Measurements from ENCODE around the gene PEX3. TPM values are rescaled to one million over a fixed set of nuclear protein-coding genes. Genes with fewer than 3 reads are reported as not detected.

PEX3 gene
- total and polyA plus RNA-seq, 2 experiments from 2014 or later: 13.8 to 19.4 TPM

DNA sequence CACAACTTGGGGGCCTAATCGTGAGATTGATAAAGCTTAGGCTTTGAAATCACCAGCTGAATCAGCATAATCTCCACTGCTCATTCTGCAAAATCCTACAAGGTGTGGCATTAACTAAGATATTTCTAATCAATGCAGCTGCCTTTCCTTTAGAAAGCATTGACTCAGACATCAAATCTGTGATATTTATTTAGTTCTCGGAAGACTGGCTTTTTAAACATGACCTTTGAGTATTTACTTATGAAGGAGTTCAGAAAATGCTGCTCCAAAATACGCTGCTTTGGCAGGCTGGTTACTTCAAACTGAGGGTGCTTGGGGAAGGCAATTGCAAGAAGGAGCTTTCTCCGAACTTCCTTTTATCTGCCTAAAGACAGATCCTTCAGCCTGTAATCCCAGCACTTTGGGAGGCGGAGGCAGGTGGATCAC lies 84.6 kb downstream of the PEX3 start (continued):
- TF ChIP-seq, protein P1, sequence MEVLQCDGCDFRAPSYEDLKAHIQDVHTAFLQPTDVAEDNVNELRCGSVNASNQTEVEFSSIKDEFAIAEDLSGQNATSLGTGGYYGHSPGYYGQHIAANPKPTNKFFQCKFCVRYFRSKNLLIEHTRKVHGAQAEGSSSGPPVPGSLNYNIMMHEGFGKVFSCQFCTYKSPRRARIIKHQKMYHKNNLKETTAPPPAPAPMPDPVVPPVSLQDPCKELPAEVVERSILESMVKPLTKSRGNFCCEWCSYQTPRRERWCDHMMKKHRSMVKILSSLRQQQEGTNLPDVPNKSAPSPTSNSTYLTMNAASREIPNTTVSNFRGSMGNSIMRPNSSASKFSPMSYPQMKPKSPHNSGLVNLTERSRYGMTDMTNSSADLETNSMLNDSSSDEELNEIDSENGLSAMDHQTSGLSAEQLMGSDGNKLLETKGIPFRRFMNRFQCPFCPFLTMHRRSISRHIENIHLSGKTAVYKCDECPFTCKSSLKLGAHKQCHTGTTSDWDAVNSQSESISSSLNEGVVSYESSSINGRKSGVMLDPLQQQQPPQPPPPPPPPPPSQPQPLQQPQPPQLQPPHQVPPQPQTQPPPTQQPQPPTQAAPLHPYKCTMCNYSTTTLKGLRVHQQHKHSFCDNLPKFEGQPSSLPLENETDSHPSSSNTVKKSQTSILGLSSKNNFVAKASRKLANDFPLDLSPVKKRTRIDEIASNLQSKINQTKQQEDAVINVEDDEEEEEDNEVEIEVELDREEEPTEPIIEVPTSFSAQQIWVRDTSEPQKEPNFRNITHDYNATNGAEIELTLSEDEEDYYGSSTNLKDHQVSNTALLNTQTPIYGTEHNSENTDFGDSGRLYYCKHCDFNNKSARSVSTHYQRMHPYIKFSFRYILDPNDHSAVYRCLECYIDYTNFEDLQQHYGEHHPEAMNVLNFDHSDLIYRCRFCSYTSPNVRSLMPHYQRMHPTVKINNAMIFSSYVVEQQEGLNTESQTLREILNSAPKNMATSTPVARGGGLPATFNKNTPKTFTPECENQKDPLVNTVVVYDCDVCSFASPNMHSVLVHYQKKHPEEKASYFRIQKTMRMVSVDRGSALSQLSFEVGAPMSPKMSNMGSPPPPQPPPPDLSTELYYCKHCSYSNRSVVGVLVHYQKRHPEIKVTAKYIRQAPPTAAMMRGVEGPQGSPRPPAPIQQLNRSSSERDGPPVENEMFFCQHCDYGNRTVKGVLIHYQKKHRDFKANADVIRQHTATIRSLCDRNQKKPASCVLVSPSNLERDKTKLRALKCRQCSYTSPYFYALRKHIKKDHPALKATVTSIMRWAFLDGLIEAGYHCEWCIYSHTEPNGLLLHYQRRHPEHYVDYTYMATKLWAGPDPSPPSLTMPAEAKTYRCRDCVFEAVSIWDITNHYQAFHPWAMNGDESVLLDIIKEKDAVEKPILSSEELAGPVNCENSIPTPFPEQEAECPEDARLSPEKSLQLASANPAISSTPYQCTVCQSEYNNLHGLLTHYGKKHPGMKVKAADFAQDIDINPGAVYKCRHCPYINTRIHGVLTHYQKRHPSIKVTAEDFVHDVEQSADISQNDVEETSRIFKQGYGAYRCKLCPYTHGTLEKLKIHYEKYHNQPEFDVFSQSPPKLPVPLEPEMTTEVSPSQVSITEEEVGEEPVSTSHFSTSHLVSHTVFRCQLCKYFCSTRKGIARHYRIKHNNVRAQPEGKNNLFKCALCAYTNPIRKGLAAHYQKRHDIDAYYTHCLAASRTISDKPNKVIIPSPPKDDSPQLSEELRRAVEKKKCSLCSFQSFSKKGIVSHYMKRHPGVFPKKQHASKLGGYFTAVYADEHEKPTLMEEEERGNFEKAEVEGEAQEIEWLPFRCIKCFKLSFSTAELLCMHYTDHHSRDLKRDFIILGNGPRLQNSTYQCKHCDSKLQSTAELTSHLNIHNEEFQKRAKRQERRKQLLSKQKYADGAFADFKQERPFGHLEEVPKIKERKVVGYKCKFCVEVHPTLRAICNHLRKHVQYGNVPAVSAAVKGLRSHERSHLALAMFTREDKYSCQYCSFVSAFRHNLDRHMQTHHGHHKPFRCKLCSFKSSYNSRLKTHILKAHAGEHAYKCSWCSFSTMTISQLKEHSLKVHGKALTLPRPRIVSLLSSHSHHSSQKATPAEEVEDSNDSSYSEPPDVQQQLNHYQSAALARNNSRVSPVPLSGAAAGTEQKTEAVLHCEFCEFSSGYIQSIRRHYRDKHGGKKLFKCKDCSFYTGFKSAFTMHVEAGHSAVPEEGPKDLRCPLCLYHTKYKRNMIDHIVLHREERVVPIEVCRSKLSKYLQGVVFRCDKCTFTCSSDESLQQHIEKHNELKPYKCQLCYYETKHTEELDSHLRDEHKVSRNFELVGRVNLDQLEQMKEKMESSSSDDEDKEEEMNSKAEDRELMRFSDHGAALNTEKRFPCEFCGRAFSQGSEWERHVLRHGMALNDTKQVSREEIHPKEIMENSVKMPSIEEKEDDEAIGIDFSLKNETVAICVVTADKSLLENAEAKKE (CRISPR knock-in tag; IDR thresholded peaks at IDR 0.05): no peak

DNA sequence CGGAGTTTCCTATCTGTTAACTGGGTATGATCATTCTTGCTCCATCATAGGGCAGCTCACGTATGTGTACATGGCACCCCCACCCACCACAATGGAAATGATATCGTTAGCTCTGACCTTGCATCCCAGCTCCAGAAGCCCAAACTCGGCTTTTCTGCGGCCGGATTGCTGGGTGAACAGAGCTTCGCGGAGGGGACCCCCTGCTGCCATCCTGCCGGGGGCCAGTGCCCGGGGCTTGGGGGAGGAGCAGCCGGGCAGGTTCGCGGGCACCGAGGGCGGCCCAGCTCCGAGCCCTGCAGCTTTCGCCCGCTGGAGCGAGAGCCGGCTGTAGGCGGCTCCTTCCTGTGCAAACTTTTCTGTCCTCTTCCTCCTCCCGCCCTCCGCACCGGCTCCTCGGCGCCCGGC lies 85.9 kb downstream of the PEX3 start:
- peak overlapping the region; percentile 76 for H3K4me3 ChIP-seq
- peak overlapping the region; percentile 68 for H3K4me3 Mint-ChIP-seq
- no peak overlapping the region for H3K27ac ChIP-seq (ENCODE audit: low read depth)
- peak overlapping the region; percentile 89 for H3K4me2 ChIP-seq
- H3K27me3 Mint-ChIP-seq (ENCODE audit: insufficient read depth, low read depth, poor library complexity): peaks cover 36% of the 10 kb centered on the region
- no peaks in the 10 kb centered on the region for H3K9me3 Mint-ChIP-seq
- no peaks in the 10 kb centered on the region for H3K79me2 ChIP-seq (replicated peaks; ENCODE audit: insufficient read depth)
- peak; percentile 57 for ATAC-seq
- peaks cover 67% of the 10 kb centered on the region for H3K27me3 ChIP-seq (ENCODE audit: insufficient read depth)
- H3K9me2 ChIP-seq (ENCODE audit: insufficient read depth): no peaks in the 10 kb centered on the region
- DNase-seq (ENCODE audit: low spot score): peak; percentile 56
- H3K36me3 ChIP-seq (ENCODE audit: insufficient read depth): no peaks in the 10 kb centered on the region
- H3F3A ChIP-seq (replicated peaks; ENCODE audit: low read depth): peaks cover 10% of the 10 kb centered on the region
- H3K4me1 Mint-ChIP-seq: peaks cover 17% of the 10 kb centered on the region
- TF ChIP-seq, protein P2, sequence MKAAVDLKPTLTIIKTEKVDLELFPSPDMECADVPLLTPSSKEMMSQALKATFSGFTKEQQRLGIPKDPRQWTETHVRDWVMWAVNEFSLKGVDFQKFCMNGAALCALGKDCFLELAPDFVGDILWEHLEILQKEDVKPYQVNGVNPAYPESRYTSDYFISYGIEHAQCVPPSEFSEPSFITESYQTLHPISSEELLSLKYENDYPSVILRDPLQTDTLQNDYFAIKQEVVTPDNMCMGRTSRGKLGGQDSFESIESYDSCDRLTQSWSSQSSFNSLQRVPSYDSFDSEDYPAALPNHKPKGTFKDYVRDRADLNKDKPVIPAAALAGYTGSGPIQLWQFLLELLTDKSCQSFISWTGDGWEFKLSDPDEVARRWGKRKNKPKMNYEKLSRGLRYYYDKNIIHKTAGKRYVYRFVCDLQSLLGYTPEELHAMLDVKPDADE (IDR thresholded peaks at IDR 0.05): 0 out of 2 replicates have a peak, but pooled peaks have one; percentile 16
- TF ChIP-seq EZH2 (IDR thresholded peaks at IDR 0.05; ENCODE audit: low read depth, unreplicated experiment): peak; percentile 25
- TF ChIP-seq EZH2phosphoT487 (IDR thresholded peaks at IDR 0.05; ENCODE audit: unreplicated experiment): no peak
- H3K36me3 Mint-ChIP-seq (ENCODE audit: low read depth): no peaks in the 10 kb centered on the region; the same call in 2 of the 3 replicates
- peaks cover 10% of the 10 kb centered on the region for H3K4me1 ChIP-seq (ENCODE audit: insufficient read depth)
- H3K27ac Mint-ChIP-seq: no peak overlapping the region
- 0 out of 2 replicates have a peak overlapping the region, but pooled peaks have one; percentile 87 for H2AFZ ChIP-seq
- H4K20me1 ChIP-seq (replicated peaks; ENCODE audit: insufficient read depth): no peaks in the 10 kb centered on the region
